CD4-positive, CD25-positive, alpha-beta regulatory T cell (primary cell): Measurements from ENCODE around the gene MPPED2. TPM values are rescaled to one million over a fixed set of nuclear protein-coding genes. Genes with fewer than 3 reads are reported as not detected.

Experiments used
- ATAC-seq, 2 donors: fragments of 150-1000 bp; cut with Tn5 transposase; one replicate each; pipeline ENCODE4 v1.10.0; 2021; ENCODE audit warnings: low read depth in 2 of 2, moderate number of reproducible peaks in 2 of 2, moderate library complexity in 1 of 2
- DNase-seq, 3 donors: peaks; one replicate each; pipeline versions ENCODE4 v3.0.0 to v3.0.0-alpha.2; 2012 to 2022; ENCODE audit warnings: mixed read lengths in 1 of 3
- H3K27ac ChIP-seq: one replicate; pipeline ENCODE4 v1.7.0; 2013; ENCODE audit warnings: mild to moderate bottlenecking, low read length; ENCODE audit not compliant: insufficient read depth, poor library complexity, severe bottlenecking
- H3K27me3 ChIP-seq: one replicate; pipeline ENCODE4 v1.7.0; 2013; ENCODE audit warnings: low read length; ENCODE audit not compliant: control insufficient read depth, insufficient read depth
- H3K36me3 ChIP-seq: one replicate; pipeline ENCODE4 v1.7.0; 2013; ENCODE audit warnings: mild to moderate bottlenecking, low read length, moderate library complexity; ENCODE audit not compliant: control insufficient read depth, insufficient read depth
- H3K4me1 ChIP-seq: 2 replicates; pipeline ENCODE4 v1.7.0; 2013; ENCODE audit warnings: mild to moderate bottlenecking, low read length; ENCODE audit not compliant: insufficient read depth, control insufficient read depth, poor library complexity, severe bottlenecking
- H3K4me3 ChIP-seq: one replicate; pipeline ENCODE4 v1.7.0; 2013; ENCODE audit warnings: low read depth, mild to moderate bottlenecking, low read length, moderate library complexity
- H3K9me3 ChIP-seq, 2 experiments: 1 replicate in 1 of 2; 2 replicates in 1 of 2; pipeline ENCODE4 v1.7.0; 2013; ENCODE audit warnings: low read length in 2 of 2, mild to moderate bottlenecking in 1 of 2, moderate library complexity in 1 of 2; ENCODE audit not compliant: control insufficient read depth in 2 of 2
- H3K27ac Mint-ChIP-seq, 3 donors: one replicate each; pipeline ENCODE4 v1.8.0; 2020 to 2022; ENCODE audit warnings: mild to moderate bottlenecking in 3 of 3, mixed read lengths in 3 of 3, moderate library complexity in 2 of 3
- H3K27me3 Mint-ChIP-seq: one replicate; pipeline ENCODE4 v1.8.0; 2022; ENCODE audit warnings: mild to moderate bottlenecking, mixed read lengths
- H3K36me3 Mint-ChIP-seq: one replicate; pipeline ENCODE4 v1.8.0; 2020; ENCODE audit warnings: mixed read lengths
- H3K4me1 Mint-ChIP-seq, 4 donors: one replicate each; pipeline ENCODE4 v1.8.0; 2020 to 2022; ENCODE audit warnings: mixed read lengths in 4 of 4, mild to moderate bottlenecking in 1 of 4
- H3K4me3 Mint-ChIP-seq, 4 donors: one replicate each; pipeline ENCODE4 v1.8.0; 2020 to 2022; ENCODE audit warnings: mild to moderate bottlenecking in 4 of 4, mixed read lengths in 4 of 4, moderate library complexity in 3 of 4
- H3K9me3 Mint-ChIP-seq, 7 donors: one replicate each; pipeline ENCODE4 v1.8.0; 2020 to 2022; ENCODE audit warnings: mixed read lengths in 7 of 7, mild to moderate bottlenecking in 3 of 7, moderate library complexity in 2 of 7
- polyA plus RNA-seq, 4 donors: library from polyadenylated mRNA; unstranded; fragments of 300-500 nt; fragmentation: Illumina TruSeq; gene quantifications; one replicate each; pipeline ENCODE4 v1.2.3, GENCODE V29; 2021
- total RNA-seq: library from RNA; stranded (reverse); gene quantifications from one replicate; pipeline ENCODE4 v1.2.3, GENCODE V29; 2022

MPPED2 gene
- total and polyA plus RNA-seq, 5 donors from 2014 or later, result 0.35 to 0.96 (median 0.47) TPM; not detected in 2

DNA sequence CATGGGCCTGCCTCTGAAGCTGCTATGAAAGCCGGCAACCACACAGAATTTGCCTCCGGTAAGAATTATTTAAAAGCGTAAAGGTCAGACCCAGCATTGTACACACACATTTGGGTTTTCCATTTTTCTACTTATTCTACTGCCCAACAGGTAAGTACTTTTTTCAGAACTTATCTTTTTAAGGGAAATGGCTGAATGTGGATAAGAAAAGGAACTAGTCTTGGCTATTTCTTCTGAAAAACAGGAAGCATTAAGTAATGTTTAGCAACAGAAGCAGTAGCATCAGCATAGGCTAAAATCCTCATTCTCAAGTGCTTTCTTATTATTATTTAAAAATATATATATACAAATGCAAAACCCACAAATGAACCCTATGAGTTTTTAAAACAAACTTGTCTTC lies 103.1 kb downstream of the MPPED2 start:
- DNase-seq, result no peak
- Histone ChIP-seq H3K27me3 (no peaks in the 10 kb centered on the region), H3K9me3 (no peaks in the 10 kb centered on the region), H3K4me3 (no peak overlapping the region), H3K4me1 (no peaks in the 10 kb centered on the region), H3K36me3 (no peaks in the 10 kb centered on the region), H3K27ac (no peak overlapping the region)
- Mint-ChIP-seq H3K9me3 (peaks cover 0 to 4% (median 0%) of the 10 kb centered on the region in 7 donors), H3K4me3 (no peak overlapping the region), H3K36me3 (no peaks in the 10 kb centered on the region), H3K4me1 (no peaks in the 10 kb centered on the region), H3K27ac (no peak overlapping the region), H3K27me3 (peaks cover 4% of the 10 kb centered on the region)
- ATAC-seq, result no peak

DNA sequence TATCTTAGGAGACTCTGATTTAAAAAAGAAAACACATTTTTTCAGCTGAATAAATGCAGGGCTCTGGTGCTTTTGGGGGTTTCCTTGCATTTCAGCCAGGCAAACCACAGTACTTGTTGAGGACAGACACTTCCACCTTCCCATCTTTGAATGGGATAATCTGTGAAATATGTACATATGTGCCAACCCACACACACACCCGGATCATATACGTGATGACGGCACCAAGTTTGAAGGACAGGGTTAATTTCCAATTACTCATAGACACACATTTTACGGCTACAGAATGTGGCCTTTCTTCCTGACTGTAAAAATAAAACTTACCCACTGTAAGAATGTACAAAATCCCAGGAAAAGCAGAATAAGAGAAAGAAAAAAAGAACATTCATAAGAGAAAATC lies 104.4 kb downstream of the MPPED2 start:
- Mint-ChIP-seq H3K4me3 (no peak overlapping the region), H3K36me3 (no peaks in the 10 kb centered on the region), H3K4me1 (no peaks in the 10 kb centered on the region), H3K27ac (no peak overlapping the region), H3K27me3 (peaks cover 4% of the 10 kb centered on the region), H3K9me3 (peaks cover 0 to 2% (median 0%) of the 10 kb centered on the region in 7 donors)
- H3K36me3 ChIP-seq, result no peaks in the 10 kb centered on the region
- no peak for DNase-seq
- no peak overlapping the region for H3K4me3 ChIP-seq
- no peak overlapping the region for H3K27ac ChIP-seq
- no peak for ATAC-seq
- no peaks in the 10 kb centered on the region for H3K27me3 ChIP-seq
- no peaks in the 10 kb centered on the region for H3K4me1 ChIP-seq
- no peaks in the 10 kb centered on the region for H3K9me3 ChIP-seq

DNA sequence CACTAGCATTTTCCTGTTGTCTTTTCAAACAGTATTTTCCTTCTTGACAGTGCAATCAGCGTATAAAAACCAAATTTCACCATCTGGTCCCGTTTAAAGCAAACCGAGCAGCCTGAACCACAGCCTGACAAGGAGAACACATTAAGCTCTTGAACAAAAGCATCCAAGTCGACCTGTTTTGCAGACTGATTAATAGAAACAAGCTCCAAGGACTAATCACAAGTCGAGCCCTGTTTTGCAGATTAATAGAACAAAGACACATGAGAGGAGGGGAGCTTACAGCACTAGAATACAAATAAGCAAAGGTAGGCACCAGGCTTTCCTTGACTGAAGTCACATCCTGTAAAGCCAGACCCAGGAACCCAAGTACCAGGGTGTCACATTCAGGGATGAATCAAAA lies 104.8 kb downstream of the MPPED2 start:
- H3K27me3 ChIP-seq, result no peaks in the 10 kb centered on the region
- no peak overlapping the region for H3K4me3 ChIP-seq
- no peaks in the 10 kb centered on the region for H3K36me3 ChIP-seq
- no peak overlapping the region for H3K27ac ChIP-seq
- no peaks in the 10 kb centered on the region for H3K36me3 Mint-ChIP-seq
- no peak for DNase-seq
- no peaks in the 10 kb centered on the region for H3K4me1 Mint-ChIP-seq
- peaks cover 0 to 2% (median 0%) of the 10 kb centered on the region in 7 donors for H3K9me3 Mint-ChIP-seq
- no peaks in the 10 kb centered on the region for H3K9me3 ChIP-seq
- no peak for ATAC-seq
- H3K27ac Mint-ChIP-seq, result no peak overlapping the region
- H3K27me3 Mint-ChIP-seq, result peaks cover 4% of the 10 kb centered on the region
- H3K4me3 Mint-ChIP-seq, result no peak overlapping the region
- no peaks in the 10 kb centered on the region for H3K4me1 ChIP-seq

DNA sequence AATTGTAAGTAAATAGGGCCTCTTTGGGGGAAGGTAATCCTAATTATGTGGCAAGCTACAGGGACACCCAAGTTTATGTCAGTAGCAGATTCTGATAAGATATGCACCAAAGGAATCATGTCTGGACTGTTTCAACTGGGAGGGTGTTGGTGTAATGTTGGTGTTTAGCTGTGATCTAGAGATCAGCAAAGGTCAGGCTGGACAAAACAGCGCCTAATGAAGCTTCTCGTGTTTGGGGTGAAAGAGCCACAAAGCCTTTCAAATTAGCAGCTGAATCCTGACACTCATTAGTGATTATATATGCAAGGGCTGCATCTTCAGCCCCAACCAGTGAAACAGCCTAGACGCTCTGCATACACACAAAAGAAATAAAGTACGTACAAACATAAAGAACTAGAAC lies 106.3 kb downstream of the MPPED2 start:
- no peaks in the 10 kb centered on the region for H3K36me3 ChIP-seq
- H3K4me1 Mint-ChIP-seq, result no peaks in the 10 kb centered on the region
- H3K4me3 ChIP-seq, result no peak overlapping the region
- H3K36me3 Mint-ChIP-seq, result no peaks in the 10 kb centered on the region
- no peaks in the 10 kb centered on the region for H3K27me3 ChIP-seq
- DNase-seq (no peak), ATAC-seq (no peak)
- no peaks in the 10 kb centered on the region for H3K4me1 ChIP-seq
- no peak overlapping the region for H3K27ac ChIP-seq
- peaks cover 4% of the 10 kb centered on the region for H3K27me3 Mint-ChIP-seq
- no peaks in the 10 kb centered on the region for H3K9me3 ChIP-seq
- no peak overlapping the region for H3K4me3 Mint-ChIP-seq
- H3K27ac Mint-ChIP-seq, result no peak overlapping the region
- H3K9me3 Mint-ChIP-seq, result peaks cover 0 to 6% (median 0%) of the 10 kb centered on the region in 7 donors

DNA sequence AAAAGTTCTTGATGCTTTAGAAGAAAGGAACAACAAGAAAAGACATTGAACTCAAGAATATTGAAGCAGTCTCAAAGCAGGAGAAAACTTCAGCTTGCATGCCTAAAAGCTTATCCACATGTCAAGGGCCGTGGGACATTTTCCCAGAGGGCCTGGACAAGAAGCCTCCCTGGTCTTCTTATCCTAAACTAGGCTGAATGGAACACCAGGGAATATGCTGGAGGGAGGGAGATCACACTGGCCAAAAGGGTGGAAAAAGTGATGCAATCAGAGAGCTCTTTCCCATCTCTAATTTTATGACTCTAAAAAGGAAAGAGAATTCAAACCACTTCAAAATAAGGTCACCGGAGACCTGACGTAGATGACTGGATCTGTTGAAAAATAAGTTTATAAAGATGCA lies 107.2 kb downstream of the MPPED2 start:
- H3K27me3 ChIP-seq, result no peaks in the 10 kb centered on the region
- Mint-ChIP-seq H3K4me1 (no peaks in the 10 kb centered on the region), H3K27me3 (no peaks in the 10 kb centered on the region), H3K9me3 (peaks cover 0 to 6% (median 0%) of the 10 kb centered on the region in 7 donors), H3K4me3 (no peak overlapping the region), H3K36me3 (no peaks in the 10 kb centered on the region), H3K27ac (no peak overlapping the region)
- H3K27ac ChIP-seq, result no peak overlapping the region
- no peaks in the 10 kb centered on the region for H3K9me3 ChIP-seq
- no peak for DNase-seq
- H3K36me3 ChIP-seq, result no peaks in the 10 kb centered on the region
- ATAC-seq, result no peak
- H3K4me1 ChIP-seq, result no peaks in the 10 kb centered on the region
- no peak overlapping the region for H3K4me3 ChIP-seq

DNA sequence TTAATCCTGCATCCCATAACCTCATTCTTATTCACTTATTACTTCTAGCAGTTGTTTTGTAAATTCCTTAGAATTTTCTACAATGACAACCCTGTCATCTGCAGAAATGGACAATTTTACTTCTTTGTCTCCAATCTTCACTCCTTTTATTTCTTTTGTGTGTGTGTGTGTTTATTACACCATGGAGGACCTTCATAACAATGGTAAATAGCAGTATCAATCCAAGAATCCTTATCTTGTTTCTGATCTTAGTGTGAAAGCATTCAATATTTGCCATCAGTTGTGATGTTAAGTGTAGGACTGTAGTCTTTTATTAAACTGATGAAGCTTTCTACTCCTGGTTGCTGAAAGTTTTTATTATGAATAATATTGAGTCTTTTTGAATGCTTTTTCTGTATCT lies 109.1 kb downstream of the MPPED2 start:
- no peak for ATAC-seq
- Mint-ChIP-seq H3K36me3 (no peaks in the 10 kb centered on the region), H3K27me3 (no peaks in the 10 kb centered on the region)

DNA sequence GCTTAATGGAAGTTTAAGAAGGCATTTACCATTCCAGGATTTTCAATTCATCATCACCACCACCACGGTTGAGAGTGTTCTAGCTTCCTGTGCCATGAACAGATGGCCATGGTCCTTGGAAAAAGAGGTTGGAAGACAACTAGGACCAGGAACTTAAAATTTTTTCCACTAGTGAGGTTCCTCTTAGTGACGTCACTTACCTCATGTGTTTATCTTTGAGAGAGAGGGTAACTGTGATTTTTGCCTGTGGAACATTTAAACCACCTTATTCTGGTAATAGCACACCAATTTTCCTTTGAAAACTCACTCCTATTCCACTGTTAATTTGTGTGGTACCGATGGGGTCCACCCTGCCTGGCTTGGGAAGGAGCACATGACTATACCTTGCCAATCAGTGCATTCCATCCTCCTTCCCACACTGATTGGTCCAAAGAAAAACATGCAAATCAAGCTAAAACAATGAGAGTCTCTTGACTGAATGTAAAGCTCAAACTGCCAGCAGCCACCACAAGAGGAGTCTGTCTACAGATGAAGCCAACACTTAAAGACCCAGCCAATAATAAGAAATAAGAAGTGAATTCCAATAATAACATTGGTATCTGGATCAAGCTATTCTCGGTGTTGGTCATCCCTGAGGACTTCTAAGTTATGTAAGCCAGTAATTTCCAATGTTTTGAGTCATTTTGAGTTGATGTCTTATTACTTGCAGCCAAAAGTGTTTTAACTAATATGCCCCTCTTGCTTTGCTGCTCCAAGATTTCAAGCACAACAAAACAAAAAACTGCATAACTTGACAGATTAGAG lies 111.8 kb downstream of the MPPED2 start:
- no peak overlapping the region for H3K4me3 ChIP-seq
- no peaks in the 10 kb centered on the region for H3K9me3 ChIP-seq
- H3K36me3 ChIP-seq, result no peaks in the 10 kb centered on the region
- H3K27me3 ChIP-seq, result no peaks in the 10 kb centered on the region
- Mint-ChIP-seq H3K9me3 (peaks cover 0 to 10% (median 0%) of the 10 kb centered on the region in 7 donors), H3K27me3 (no peaks in the 10 kb centered on the region), H3K27ac (no peak overlapping the region), H3K36me3 (no peaks in the 10 kb centered on the region), H3K4me3 (no peak overlapping the region), H3K4me1 (no peaks in the 10 kb centered on the region)
- H3K27ac ChIP-seq, result no peak overlapping the region
- DNase-seq (no peak), ATAC-seq (no peak)
- H3K4me1 ChIP-seq, result no peaks in the 10 kb centered on the region

More for the DNA sequence above, 109.1 kb downstream of the MPPED2 start:
- Histone ChIP-seq H3K36me3 (no peaks in the 10 kb centered on the region), H3K9me3 (no peaks in the 10 kb centered on the region), H3K4me1 (no peaks in the 10 kb centered on the region), H3K27ac (no peak overlapping the region), H3K4me3 (no peak overlapping the region), H3K27me3 (no peaks in the 10 kb centered on the region)
- Mint-ChIP-seq H3K9me3 (peaks cover 0 to 6% (median 0%) of the 10 kb centered on the region in 7 donors), H3K4me1 (no peaks in the 10 kb centered on the region), H3K27ac (no peak overlapping the region), H3K4me3 (no peak overlapping the region)
- no peak for DNase-seq

DNA sequence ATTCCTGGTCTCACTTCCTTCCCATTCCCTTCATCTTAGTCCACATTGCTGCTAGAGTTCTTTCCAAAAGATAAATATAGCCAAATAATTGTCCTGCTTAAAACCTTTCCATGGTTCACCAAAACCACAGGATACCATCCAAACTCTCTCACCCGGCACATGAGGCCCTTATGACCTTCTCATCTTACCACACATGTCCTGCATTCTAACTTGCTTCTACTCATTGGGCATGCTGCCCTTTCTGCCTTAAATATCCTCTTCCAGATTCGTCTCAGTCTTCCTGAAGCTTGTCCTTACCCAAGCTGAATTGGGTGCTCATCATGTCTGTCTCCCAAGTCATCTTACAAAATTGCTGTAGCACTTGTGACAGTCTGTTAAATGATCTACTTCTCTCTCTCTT lies 114.9 kb downstream of the MPPED2 start:
- no peak for ATAC-seq

More for the DNA sequence above, 114.9 kb downstream of the MPPED2 start:
- Mint-ChIP-seq H3K4me3 (peak overlapping the region in 1 of 4 donors; percentile 45), H3K27ac (no peak overlapping the region), H3K27me3 (no peaks in the 10 kb centered on the region), H3K9me3 (peaks cover 0 to 13% (median 0%) of the 10 kb centered on the region in 7 donors), H3K4me1 (no peaks in the 10 kb centered on the region), H3K36me3 (no peaks in the 10 kb centered on the region)
- H3K4me1 ChIP-seq, result no peaks in the 10 kb centered on the region
- H3K9me3 ChIP-seq, result no peaks in the 10 kb centered on the region
- no peaks in the 10 kb centered on the region for H3K36me3 ChIP-seq
- no peak overlapping the region for H3K4me3 ChIP-seq
- DNase-seq, result no peak
- H3K27ac ChIP-seq, result no peak overlapping the region
- no peaks in the 10 kb centered on the region for H3K27me3 ChIP-seq
